HG02588 (cell line): Measurements from ENCODE around the gene ADGRG7.

Experiments
- ATAC-seq: cut with Tn5 transposase; IDR thresholded peaks from one replicate; pipeline ENCODE4 v1.9.1; 2021; ENCODE audit warnings: mild to moderate bottlenecking, moderate library complexity; ENCODE audit not compliant: unreplicated experiment

Gene ADGRG7

DNA sequence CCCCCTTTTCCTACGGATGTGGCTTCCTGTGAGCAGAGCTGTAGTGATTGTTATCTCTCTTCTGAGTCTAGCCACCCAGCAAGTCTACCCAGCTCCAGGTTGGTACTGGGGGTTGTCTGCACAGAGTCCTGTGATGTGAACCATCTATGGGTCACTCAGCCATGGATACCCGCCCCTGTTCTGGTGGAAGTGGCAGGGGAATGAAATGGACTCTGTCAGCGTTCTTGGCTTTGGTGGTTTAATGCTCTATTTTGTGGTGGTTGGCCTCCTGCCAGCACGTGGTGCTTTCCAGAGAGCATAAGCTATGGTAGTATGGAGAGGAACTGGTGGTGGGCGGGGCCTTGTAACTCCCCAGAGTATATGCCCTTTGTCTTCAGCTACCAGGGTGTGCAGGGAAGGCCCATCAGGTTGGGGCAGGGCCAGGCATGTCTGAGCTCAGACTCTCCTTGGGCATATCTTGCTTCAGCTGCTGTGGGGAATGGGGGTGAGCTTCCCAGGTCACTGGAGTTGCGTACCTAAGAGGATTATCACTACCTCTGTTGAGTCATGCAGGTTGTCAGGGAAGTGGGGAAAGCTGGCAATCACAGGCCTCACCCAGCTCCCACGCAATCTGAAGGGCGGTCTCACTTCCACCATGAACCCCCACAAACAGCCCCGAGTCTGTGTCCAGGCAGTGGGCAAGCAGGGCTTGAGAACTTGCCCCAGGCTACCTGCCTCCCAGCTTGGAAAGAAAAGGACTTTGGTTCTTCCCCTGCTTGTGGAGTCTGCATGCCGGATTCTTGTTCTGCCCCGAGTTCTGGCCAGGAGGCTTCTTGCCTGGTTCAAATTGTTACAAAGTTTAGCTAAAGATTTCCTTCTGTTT lies 9.0 kb upstream of the ADGRG7 start:
- no peak for ATAC-seq

DNA sequence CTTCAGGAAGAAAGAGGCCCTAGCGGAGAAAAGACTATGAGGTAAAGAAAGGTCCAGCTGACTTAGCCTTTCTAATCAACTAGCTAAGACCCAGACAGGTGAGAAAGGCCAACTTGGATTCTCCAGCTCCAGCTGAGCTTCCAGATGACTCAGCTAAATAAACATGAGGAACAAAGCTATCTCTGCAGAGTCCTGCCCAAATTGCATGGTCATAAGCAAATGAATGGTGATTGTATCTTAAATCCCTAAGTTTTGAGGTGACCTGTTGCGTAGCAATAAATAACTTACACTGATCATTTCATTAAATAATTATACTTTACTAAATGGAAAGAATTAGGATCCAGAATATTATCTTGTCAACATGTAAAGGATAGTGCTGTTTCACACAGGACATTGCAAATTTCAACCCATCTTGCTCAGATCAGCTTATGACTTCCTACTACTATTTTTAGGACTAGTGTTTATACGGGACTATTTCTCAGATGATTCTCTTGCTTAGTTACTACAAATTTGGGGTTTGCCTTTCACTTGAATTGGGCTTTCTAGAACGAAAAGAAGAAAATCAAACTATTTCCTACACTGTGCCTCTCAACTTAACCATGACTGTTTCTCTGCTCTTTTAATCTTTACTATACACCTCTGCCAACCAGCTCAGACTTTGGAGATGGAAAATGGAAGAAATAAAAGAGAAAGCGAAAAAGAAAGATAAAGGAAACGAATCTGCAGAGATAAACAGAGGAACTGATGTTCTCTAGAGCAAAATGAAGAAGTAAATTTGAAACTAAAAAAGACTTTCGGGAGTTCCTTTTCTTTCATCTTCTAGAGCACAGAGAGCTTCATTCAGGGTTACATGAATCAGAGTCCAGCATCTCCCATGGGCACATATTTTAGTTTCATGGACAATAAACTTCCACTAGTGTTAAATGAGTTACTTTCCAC lies 6.6 kb upstream of the ADGRG7 start:
- ATAC-seq, result peak; percentile 28

DNA sequence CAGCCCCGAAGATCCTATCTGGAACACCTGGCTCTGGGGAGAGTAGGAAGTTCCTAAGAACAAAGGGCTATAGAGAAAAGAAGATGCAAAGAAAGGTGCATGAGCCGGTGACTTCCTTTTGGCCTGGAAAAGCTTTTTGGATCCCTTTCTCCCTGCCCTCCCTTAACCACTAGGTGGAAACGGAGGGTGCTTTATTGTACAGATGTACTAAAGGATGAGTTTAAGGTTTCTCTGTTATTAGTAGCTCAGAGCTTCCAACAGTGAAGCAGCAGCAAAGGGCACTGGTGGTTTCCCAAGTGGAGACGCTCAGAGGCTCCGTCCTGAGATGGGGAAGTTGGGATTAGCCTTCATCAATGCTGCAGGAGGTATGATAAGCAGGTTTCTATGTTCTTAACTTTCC lies 5.9 kb upstream of the ADGRG7 start:
- peak; percentile 29 for ATAC-seq

DNA sequence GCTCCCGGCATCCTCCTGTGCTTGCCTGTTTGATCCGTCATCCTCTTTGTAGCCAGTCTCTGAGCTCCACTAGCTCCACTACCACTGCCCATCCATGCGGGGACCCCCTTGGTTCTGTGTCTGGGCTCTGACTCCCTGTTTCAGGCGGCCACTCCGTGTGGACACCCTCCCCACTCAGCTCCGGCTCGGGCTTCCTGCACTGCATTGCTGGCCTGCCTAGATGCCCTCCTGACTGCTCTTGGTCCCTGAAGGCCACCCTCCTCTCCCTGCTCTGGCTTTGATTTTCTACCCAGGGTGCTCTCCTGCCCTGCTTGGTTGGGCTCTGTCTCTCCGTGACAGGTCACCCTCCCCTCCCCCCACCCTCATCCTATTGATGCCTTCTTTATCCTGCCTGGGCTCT lies 4.0 kb upstream of the ADGRG7 start:
- ATAC-seq, result no peak

DNA sequence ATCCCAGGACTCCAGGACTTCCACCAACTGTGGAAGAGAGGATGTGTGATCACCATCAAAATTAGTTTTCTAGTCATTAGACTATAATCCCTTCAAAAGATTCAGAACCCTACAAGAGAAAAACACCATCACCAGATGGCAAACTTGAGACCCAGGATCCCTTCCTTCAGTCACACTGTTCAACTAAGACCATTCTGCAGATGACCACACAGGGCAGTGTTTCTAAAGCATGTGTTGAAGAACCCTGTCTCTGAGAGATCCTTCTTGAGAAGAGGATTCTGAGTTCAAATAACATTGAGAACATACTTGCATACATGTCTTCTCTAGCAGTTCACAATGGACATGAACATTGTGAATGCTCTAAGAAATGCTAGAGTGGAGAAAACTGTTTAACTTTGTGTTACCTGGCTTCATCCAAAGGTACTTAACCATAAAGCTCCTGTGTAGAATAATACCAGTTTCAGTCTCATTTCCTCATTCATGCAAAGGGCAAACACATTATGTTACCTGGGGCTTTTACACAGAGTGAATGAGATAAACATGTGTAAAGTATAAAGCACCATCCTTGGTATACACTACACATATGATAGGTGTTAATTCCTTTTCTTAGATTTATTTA lies 2.4 kb upstream of the ADGRG7 start:
- ATAC-seq, result peak; percentile 85

DNA sequence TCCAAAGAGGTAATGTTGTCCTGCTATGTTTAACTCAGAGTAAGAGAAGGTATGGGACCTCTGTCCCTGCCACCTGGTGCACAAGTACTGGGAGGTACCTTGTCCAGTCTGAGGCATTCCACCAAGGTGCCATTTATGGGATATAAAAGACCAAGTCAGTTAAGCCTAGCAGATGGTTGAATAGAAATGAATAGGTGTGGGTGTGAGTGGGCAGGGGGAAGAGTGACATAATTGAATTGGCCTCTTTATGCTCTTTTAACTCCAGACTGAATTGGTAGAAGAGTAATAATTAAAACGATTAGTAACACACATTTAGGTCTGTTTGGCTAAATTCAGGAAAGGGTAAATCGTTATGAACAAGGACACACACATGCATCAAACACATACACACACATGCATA lies 562 bp downstream of the ADGRG7 start:
- ATAC-seq, result no peak

DNA sequence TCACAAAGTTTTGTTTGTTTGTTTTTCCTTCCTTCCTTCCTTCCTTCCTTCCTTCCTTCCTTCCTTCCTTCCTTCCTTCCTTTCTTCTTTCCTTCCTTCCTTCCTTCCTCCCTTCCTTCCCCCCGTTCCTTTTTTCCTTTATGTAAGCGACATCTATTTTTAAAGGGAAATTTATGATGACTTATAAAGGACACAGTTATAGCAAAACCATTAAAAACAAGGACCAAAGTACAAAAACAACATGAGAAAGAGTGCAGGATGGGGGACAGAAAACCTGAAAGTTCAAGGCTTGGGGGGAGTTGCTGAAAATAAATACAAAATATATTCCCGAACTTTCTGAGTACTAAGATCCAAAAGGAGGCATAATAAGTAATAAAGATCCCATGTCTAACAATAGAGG lies 1.8 kb downstream of the ADGRG7 start:
- no peak for ATAC-seq

DNA sequence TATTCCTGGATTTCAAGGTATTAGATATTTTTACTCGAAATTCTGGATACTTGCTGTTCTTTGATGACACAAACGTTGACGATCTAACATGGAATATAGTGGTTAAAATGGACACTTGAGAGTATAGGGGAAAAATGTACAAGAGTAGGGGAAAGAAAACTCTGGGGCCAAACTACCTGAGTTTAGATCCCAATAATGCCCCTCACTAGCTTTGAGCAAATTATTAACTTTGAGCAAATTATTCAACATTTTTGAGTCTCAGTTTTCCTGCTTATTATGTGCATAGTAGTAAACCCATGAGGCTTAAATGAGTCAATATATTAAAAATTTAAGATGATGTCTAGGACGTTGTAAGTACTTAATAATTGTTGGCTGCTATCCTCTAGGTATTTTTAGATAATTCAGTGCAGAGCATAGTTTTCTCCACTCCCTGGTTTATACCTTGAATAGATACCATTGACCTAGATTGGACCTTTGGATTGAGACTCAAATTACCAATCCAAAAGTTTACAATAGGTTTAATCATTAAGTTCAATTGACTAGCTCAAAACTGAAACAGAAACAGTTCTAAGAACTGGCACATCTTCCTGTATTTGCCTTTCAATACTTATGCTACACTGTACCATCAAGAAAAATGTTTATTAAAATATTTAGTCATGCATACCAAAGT lies 4.5 kb downstream of the ADGRG7 start:
- peak; percentile 59 for ATAC-seq

GRCh38 chr3:100614941-100615340 lies 5.5 kb downstream of the ADGRG7 start:
- ATAC-seq, result no peak

DNA sequence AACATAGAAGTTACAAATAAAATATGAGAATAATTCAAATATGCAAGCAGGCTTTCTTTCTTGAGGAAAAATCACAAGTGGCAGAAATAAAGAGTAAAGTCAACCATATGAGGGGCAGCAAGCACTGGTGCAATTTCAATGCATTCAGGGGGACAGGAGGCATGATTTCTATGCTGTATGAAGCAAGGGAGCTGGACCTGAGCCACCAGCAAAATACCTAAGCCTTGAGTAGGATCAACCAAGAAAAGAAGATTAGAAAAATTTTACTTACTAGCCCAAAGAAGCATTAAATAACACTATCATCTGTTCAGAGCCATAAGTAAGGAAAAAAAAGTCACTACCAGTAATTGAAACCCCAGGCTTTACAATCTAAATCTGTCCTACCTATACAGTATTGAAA lies 6.3 kb downstream of the ADGRG7 start:
- ATAC-seq, result no peak

DNA sequence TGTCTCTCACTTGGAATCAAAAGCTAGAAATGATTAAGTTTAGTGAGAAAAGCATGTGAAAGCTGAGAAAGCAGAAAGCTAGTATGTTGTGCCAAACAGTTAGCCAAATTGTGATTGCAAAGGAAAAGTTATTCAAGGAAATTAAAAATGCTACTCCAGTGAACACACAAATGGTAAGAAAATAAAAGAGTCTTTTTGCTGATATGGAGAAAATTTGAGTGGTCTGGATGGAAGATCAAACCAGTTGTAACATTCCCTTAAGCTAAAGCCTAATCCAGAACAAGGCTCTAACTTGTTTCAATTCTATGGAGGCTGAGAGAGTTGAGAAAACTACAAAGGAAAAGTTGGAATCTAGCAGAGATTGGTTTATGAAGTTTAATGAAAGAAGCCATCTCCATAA lies 11.8 kb downstream of the ADGRG7 start:
- ATAC-seq, result no peak

GRCh38 chr3:100627491-100627890 lies 18.1 kb downstream of the ADGRG7 start:
- ATAC-seq, result no peak

GRCh38 chr3:100629421-100630127 lies 20.2 kb downstream of the ADGRG7 start:
- ATAC-seq, result no peak

- ATAC-seq, result no peak
Observed at GRCh38 chr3:100630664-100631063, 21.3 kb downstream of the ADGRG7 start.

GRCh38 chr3:100631236-100631635 lies 21.8 kb downstream of the ADGRG7 start:
- no peak for ATAC-seq

- no peak for ATAC-seq
Observed at GRCh38 chr3:100634493-100635272, 25.3 kb downstream of the ADGRG7 start.

DNA sequence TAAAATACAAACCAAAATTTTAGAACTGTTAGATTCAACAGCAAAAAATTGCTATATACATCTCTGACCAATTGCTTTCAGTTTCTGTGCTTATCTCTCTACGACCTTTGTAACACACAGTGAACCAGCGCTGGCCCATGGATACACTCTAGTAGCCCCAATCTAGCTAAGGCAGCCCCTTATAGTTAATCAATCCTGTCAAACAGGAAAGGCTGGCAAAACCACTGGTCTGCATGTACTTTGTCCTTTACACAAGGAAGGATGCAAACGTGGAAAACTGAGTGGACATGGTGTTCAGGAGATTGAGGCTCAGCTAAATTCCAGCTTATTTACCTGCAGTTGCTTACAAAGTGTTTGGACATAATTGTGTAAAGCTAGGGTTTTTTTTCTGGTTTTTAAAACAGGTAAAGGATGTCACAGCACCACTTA lies 25.9 kb downstream of the ADGRG7 start:
- no peak for ATAC-seq

- ATAC-seq, result no peak
Observed at GRCh38 chr3:100637197-100637631, 27.8 kb downstream of the ADGRG7 start.

DNA sequence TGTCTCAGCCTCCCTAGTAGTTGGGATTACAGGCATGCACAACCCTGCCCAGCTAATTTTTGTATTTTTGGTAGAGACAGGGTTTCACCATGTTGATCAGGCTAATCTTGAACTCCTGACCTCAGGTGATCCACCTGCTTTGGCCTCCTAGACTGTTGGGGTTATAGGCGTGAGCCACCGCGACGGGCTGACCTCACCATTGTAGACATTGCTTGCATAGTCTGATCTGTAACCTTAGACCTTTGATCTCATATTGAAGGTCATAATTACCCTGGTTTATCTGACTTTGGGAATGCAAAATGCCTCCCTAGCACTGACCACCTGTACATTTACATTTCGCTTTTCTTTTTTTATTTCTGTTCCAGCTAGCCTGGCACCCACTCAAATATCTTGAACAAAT lies 31.2 kb downstream of the ADGRG7 start:
- no peak for ATAC-seq
